Caco-2 (cell line): ENCODE results near the gene CAMK4. TPM values are rescaled to one million over a fixed set of nuclear protein-coding genes. Genes with fewer than 3 reads are reported as not detected.

ENCODE experiments used
- BruUV-seq: library from RNA; stranded (reverse); fragments of 400-500 nt; replicated peaks from 2 replicates; lab custom pipeline; 2021; lab: Mats Ljungman, UMichigan
- CTCF ChIA-PET: fragments of 300-600 bp; sonication (Branson Sonifier 250); formaldehyde crosslinking; loops from one replicate; lab custom pipeline; 2022; ENCODE audit warnings: antibody characterized with exemption; lab: Charles Lee
- POLR2A ChIA-PET: fragments of 300-600 bp; sonication (Branson Sonifier 250); formaldehyde crosslinking; loops from one replicate; lab custom pipeline; 2022; ENCODE audit warnings: antibody characterized with exemption; lab: Charles Lee
- DNase-seq, 2 experiments: peaks; one replicate each; pipeline versions ENCODE4 v3.0.0 to v3.0.0-alpha.2; 2020 to 2022
- H3K27me3 ChIP-seq: replicated peaks from 2 replicates; pipeline ENCODE4 v1.6.0; 2011; ENCODE audit warnings: low read length; ENCODE audit not compliant: control insufficient read depth, insufficient read depth
- H3K36me3 ChIP-seq: 2 replicates; pipeline ENCODE4 v1.5.1; 2011; ENCODE audit warnings: low read length; ENCODE audit not compliant: control insufficient read depth, insufficient read depth
- H3K4me1 ChIP-seq: fragments of 250-450 bp; sonication (Bioruptor Pico); 2 replicates; pipeline ENCODE4 v1.5.1; 2020; ENCODE audit warnings: mild to moderate bottlenecking
- H3K4me3 ChIP-seq: 2 replicates; pipeline ENCODE4 v1.5.1; 2011; ENCODE audit warnings: low read depth, mild to moderate bottlenecking, control low read depth, low read length
- H3K9me3 ChIP-seq: fragments of 250-450 bp; sonication (Bioruptor Pico); 2 replicates; pipeline ENCODE4 v1.5.1; 2020; ENCODE audit warnings: mild to moderate bottlenecking, moderate library complexity
- H3K27ac Mint-ChIP-seq: one replicate; pipeline ENCODE4 v1.8.0; 2022; ENCODE audit warnings: mixed read lengths; ENCODE audit not compliant: unreplicated experiment
- H3K27me3 Mint-ChIP-seq: one replicate; pipeline ENCODE4 v1.8.0; 2022; ENCODE audit warnings: mixed read lengths; ENCODE audit not compliant: insufficient read depth, unreplicated experiment
- H3K36me3 Mint-ChIP-seq: one replicate; pipeline ENCODE4 v1.8.0; 2022; ENCODE audit warnings: mild to moderate bottlenecking, mixed read lengths; ENCODE audit not compliant: insufficient read depth, unreplicated experiment
- H3K4me1 Mint-ChIP-seq: one replicate; pipeline ENCODE4 v1.8.0; 2022; ENCODE audit warnings: low read depth, mixed read lengths; ENCODE audit not compliant: unreplicated experiment
- H3K4me3 Mint-ChIP-seq: one replicate; pipeline ENCODE4 v1.8.0; 2022; ENCODE audit warnings: mild to moderate bottlenecking, moderate library complexity, mixed read lengths; ENCODE audit not compliant: unreplicated experiment
- H3K9me3 Mint-ChIP-seq: one replicate; pipeline ENCODE4 v1.8.0; 2022; ENCODE audit warnings: mixed read lengths; ENCODE audit not compliant: unreplicated experiment
- intact Hi-C: fragments of 100-400 bp; cut with micrococcal nuclease; formaldehyde crosslinking; loops from one replicate; pipeline ENCODE4 v1.10.0; 2022; ENCODE audit not compliant: unreplicated experiment
- total RNA-seq: library from RNA; stranded (reverse); gene quantifications from 2 replicates; pipeline ENCODE4 v1.2.3, GENCODE V29; 2022
- TF ChIP-seq, protein P1 (sequence below), 2 experiments: fragments of 200-600 bp in 1 of 2; IDR thresholded peaks; 1 replicate in 1 of 2; 2 replicates in 1 of 2; pipeline versions ENCODE4 v1.5.1 to v1.8.0; 2011 to 2022; ENCODE audit warnings: antibody characterized with exemption in 1 of 2, control low read depth in 1 of 2, inconsistent platforms in 1 of 2, low read depth in 1 of 2, low read length in 1 of 2, mild to moderate bottlenecking in 1 of 2, moderate library complexity in 1 of 2; ENCODE audit not compliant: insufficient read depth in 1 of 2, severe bottlenecking in 1 of 2, unreplicated experiment in 1 of 2

The CAMK4 gene
- total RNA-seq, 1 experiment from 2014 or later, result not detected

GRCh38 chr5:111337688-111338087, 113.5 kb downstream of the CAMK4 start:
- POLR2A ChIA-PET, result no interaction called here

DNA sequence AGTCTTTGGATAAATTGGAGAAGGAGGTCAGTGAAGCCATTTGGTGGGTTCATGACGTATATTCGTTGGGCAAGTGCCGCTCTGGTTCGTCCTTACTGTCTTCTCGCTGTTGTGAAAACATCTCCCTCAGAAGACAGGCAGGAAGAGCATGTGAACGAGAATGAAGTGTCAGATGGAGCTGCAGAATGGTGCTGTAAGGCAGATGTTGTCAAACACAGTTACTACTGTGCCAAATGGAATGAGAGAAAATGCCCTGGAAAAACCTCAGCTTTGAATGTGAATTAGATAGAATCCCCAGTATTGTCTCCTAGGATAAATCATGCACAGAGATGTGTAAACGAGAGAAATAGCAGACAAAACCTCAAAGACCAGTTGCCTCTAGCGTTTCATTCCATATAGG, 121.5 kb downstream of the CAMK4 start:
- H3K27me3 Mint-ChIP-seq, result peaks cover 5% of the 10 kb centered on the region
- H3K4me3 Mint-ChIP-seq, result no peak overlapping the region
- ChIA-PET CTCF (no interaction called here), POLR2A (no interaction called here)
- H3K9me3 Mint-ChIP-seq, result no peaks in the 10 kb centered on the region
- Histone ChIP-seq H3K36me3 (no peaks in the 10 kb centered on the region), H3K4me3 (no peak overlapping the region), H3K27me3 (no peaks in the 10 kb centered on the region), H3K4me1 (no peaks in the 10 kb centered on the region), H3K9me3 (no peaks in the 10 kb centered on the region)
- H3K4me1 Mint-ChIP-seq, result no peaks in the 10 kb centered on the region
- H3K36me3 Mint-ChIP-seq, result no peaks in the 10 kb centered on the region
- no TSS peak for BruUV-seq
- H3K27ac Mint-ChIP-seq, result no peak overlapping the region
- TF ChIP-seq, protein P1, sequence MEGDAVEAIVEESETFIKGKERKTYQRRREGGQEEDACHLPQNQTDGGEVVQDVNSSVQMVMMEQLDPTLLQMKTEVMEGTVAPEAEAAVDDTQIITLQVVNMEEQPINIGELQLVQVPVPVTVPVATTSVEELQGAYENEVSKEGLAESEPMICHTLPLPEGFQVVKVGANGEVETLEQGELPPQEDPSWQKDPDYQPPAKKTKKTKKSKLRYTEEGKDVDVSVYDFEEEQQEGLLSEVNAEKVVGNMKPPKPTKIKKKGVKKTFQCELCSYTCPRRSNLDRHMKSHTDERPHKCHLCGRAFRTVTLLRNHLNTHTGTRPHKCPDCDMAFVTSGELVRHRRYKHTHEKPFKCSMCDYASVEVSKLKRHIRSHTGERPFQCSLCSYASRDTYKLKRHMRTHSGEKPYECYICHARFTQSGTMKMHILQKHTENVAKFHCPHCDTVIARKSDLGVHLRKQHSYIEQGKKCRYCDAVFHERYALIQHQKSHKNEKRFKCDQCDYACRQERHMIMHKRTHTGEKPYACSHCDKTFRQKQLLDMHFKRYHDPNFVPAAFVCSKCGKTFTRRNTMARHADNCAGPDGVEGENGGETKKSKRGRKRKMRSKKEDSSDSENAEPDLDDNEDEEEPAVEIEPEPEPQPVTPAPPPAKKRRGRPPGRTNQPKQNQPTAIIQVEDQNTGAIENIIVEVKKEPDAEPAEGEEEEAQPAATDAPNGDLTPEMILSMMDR (IDR thresholded peaks at IDR 0.05; ENCODE audit: insufficient read depth in 1 of 2, low read depth in 1 of 2, low read length in 1 of 2, severe bottlenecking in 1 of 2, unreplicated experiment in 1 of 2), result no peak
- DNase-seq, result no peak
- intact Hi-C loops, result no loop called here

More at GRCh38 chr5:111337688-111338087, 113.5 kb downstream of the CAMK4 start:
- TF ChIP-seq, protein P1 (IDR thresholded peaks at IDR 0.05; ENCODE audit: insufficient read depth in 1 of 2, low read depth in 1 of 2, low read length in 1 of 2, severe bottlenecking in 1 of 2, unreplicated experiment in 1 of 2), result no peak
- H3K9me3 Mint-ChIP-seq, result no peaks in the 10 kb centered on the region
- DNase-seq, result no peak
- Histone ChIP-seq H3K27me3 (no peaks in the 10 kb centered on the region), H3K4me3 (no peak overlapping the region), H3K4me1 (no peaks in the 10 kb centered on the region), H3K36me3 (no peaks in the 10 kb centered on the region), H3K9me3 (no peaks in the 10 kb centered on the region)
- H3K4me1 Mint-ChIP-seq, result no peaks in the 10 kb centered on the region
- peaks cover 6% of the 10 kb centered on the region for H3K27me3 Mint-ChIP-seq
- intact Hi-C loops, result no loop called here
- CTCF ChIA-PET, result no interaction called here
- H3K36me3 Mint-ChIP-seq, result no peaks in the 10 kb centered on the region
- H3K4me3 Mint-ChIP-seq, result no peak overlapping the region
- H3K27ac Mint-ChIP-seq, result no peak overlapping the region
- BruUV-seq, result no TSS peak

DNA sequence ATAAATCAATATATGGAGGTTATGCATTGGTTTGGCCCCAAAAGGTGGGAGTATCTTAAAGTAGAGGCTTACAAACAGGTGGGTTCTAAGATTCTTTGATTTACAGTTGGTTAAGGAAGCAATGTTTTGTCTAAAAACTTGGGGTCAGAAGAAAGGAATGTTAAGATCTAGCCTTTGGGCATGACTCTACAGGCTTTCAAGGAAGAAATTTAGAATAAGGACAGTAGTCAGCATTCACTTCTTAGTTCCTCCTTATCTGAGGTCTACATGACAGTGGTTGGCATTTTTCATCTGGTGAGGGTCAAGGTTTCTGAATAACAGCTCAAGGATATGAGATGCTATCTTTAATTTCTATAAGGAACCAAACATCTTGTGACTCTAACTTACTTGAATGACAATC, 122.8 kb downstream of the CAMK4 start:
- Histone ChIP-seq H3K4me3 (no peak overlapping the region), H3K27me3 (no peaks in the 10 kb centered on the region), H3K9me3 (no peaks in the 10 kb centered on the region), H3K36me3 (no peaks in the 10 kb centered on the region), H3K4me1 (no peaks in the 10 kb centered on the region)
- Mint-ChIP-seq H3K4me3 (no peak overlapping the region), H3K27ac (no peak overlapping the region), H3K27me3 (peaks cover 2% of the 10 kb centered on the region), H3K36me3 (no peaks in the 10 kb centered on the region), H3K9me3 (no peaks in the 10 kb centered on the region), H3K4me1 (no peaks in the 10 kb centered on the region)
- POLR2A ChIA-PET, result no interaction called here
- CTCF ChIA-PET, result no interaction called here
- DNase-seq, result no peak
- intact Hi-C loops, result no loop called here
- TF ChIP-seq, protein P1 (IDR thresholded peaks at IDR 0.05; ENCODE audit: insufficient read depth in 1 of 2, low read depth in 1 of 2, low read length in 1 of 2, severe bottlenecking in 1 of 2, unreplicated experiment in 1 of 2), result no peak
- BruUV-seq, result no TSS peak
